ENCODE measurements around the gene ARMC10. TPM values are rescaled to one million over a fixed set of nuclear protein-coding genes. Genes with fewer than 3 reads are reported as not detected.

ARMC10 gene
- total RNA-seq, 4 donors from 2014 or later = 28.7 to 44.0 (median 33.9) TPM

DNA sequence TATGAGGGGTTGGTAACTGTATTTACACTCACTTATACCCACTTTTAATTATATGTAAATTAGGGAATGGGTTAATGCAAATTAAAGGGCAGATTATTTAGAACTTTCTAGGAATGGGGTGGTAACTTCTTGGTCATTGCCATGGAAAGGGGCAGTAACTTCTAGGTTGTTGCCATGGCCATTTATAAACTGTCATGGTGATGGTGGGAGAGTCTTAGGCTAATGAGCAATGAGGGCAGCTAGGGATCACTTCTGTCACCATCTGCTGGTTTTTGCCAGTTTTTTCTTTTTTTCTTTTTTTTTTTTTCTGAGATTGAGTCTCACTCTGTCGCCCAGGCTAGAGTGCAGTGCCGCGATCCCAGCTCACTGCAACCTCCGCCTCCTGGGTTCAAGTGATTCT lies 40.8 kb downstream of the ARMC10 start:
- ATAC-seq (ENCODE audit: low FRiP score) = no peak
- TF ChIP-seq, protein P1, sequence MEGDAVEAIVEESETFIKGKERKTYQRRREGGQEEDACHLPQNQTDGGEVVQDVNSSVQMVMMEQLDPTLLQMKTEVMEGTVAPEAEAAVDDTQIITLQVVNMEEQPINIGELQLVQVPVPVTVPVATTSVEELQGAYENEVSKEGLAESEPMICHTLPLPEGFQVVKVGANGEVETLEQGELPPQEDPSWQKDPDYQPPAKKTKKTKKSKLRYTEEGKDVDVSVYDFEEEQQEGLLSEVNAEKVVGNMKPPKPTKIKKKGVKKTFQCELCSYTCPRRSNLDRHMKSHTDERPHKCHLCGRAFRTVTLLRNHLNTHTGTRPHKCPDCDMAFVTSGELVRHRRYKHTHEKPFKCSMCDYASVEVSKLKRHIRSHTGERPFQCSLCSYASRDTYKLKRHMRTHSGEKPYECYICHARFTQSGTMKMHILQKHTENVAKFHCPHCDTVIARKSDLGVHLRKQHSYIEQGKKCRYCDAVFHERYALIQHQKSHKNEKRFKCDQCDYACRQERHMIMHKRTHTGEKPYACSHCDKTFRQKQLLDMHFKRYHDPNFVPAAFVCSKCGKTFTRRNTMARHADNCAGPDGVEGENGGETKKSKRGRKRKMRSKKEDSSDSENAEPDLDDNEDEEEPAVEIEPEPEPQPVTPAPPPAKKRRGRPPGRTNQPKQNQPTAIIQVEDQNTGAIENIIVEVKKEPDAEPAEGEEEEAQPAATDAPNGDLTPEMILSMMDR (IDR thresholded peaks at IDR 0.05) = no peak

GRCh38 chr7:103116511-103116910 lies 41.6 kb downstream of the ARMC10 start:
- TF ChIP-seq, protein P1 (IDR thresholded peaks at IDR 0.05) = no peak
- ATAC-seq (ENCODE audit: low FRiP score) (no peak), DNase-seq (ENCODE audit: low spot score) (no peak)

More for the DNA sequence above, 40.8 kb downstream of the ARMC10 start:
- DNase-seq (ENCODE audit: low spot score) = no peak

DNA sequence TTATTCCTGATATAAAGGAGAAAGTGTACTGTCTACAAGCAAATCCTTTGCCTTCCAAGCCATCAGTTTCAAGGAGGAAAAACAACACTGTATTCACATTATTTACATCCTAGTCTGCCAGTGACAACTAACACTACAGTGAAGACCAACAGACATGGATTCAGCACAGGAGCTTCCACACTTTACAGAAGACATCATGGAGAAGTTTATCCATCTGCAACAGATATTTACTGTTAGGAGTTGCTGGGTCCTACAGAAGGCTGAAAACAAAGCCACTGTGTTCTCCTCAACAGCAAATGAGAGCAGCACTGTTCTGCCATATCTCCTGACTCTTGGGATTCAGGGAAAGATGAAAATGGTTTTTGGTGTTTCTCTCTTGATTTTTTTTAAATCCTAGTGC lies 42.1 kb downstream of the ARMC10 start:
- no peak for DNase-seq (ENCODE audit: low spot score)
- no peak for ATAC-seq (ENCODE audit: low FRiP score)
- TF ChIP-seq, protein P1 (IDR thresholded peaks at IDR 0.05) = no peak

GRCh38 chr7:103117465-103117864 lies 42.5 kb downstream of the ARMC10 start:
- DNase-seq (ENCODE audit: low spot score) (no peak), ATAC-seq (ENCODE audit: low FRiP score) (no peak)
- TF ChIP-seq, protein P1 (IDR thresholded peaks at IDR 0.05) = no peak

GRCh38 chr7:103119791-103120291 lies 44.9 kb downstream of the ARMC10 start:
- TF ChIP-seq, protein P1 (IDR thresholded peaks at IDR 0.05) = no peak
- DNase-seq (ENCODE audit: low spot score) = no peak
- no peak for ATAC-seq (ENCODE audit: low FRiP score)

DNA sequence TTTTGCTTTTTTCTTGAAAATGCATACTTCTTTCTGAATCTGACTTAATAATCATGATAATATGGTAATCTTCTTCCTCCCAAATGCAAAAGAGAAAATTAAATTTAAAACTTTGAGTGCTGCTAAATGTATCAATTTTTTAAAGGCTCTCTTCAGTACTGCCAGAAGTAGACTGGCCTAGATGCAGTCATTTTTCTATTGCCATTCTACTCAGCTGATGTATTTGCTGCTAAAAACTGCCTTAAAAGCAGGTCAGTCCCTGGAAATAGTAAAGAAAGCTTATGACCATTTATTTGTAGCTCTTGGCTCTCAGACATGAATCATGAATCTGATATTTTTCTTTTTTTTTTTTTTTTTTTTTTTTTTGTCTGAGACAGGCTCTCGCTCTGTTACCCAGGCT lies 45.4 kb downstream of the ARMC10 start:
- TF ChIP-seq, protein P1 (IDR thresholded peaks at IDR 0.05) = no peak

DNA sequence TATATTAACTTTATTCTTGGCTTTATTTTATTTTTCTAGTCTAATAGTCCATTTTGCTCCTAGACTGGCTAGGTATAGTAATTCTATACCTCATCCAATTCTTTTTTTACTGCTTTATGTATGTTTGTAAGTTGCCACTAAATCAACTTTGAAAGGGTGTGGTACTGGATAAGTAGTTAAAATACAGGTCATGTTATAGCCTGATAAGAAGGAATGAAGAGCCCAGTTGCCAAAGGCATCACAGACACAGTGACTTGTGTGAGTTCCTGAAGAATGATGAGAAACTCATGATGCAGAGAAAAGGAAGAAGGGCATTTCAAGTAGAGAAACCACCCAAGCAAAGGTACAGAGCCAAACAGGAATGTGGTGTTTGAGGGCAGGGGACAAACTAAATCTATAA lies 46.7 kb downstream of the ARMC10 start:
- TF ChIP-seq, protein P1 (IDR thresholded peaks at IDR 0.05) = no peak
- DNase-seq (ENCODE audit: low spot score) (no peak), ATAC-seq (ENCODE audit: low FRiP score) (no peak)

More for the DNA sequence above, 45.4 kb downstream of the ARMC10 start:
- no peak for ATAC-seq (ENCODE audit: low FRiP score)
- no peak for DNase-seq (ENCODE audit: low spot score)
